HG03139 (cell line): Measurements from ENCODE around the gene TMEM94.
A peak's percentile ranks its signal among the peaks of the same experiment; 100 is the strongest.
"Not testable (repeated sequence)": the region's sequence is repeated elsewhere in the genome, so short reads cannot be mapped to it uniquely, and the experiment has no call there.

Experiments
- ATAC-seq: cut with Tn5 transposase; IDR thresholded peaks from one replicate; pipeline ENCODE4 v1.9.1; 2021; ENCODE audit not compliant: unreplicated experiment

The TMEM94 gene

GRCh38 chr17:75509528-75510258 lies 53.3 kb downstream of the TMEM94 start:
- no peak for ATAC-seq

- ATAC-seq, result no peak
Observed at GRCh38 chr17:75511270-75511609, 54.8 kb downstream of the TMEM94 start.

- no peak for ATAC-seq
Observed at GRCh38 chr17:75511610-75512575, 55.5 kb downstream of the TMEM94 start.

- ATAC-seq, result no peak
Observed at GRCh38 chr17:75512926-75513640, 56.6 kb downstream of the TMEM94 start.

GRCh38 chr17:75513641-75514000 lies 57.2 kb downstream of the TMEM94 start:
- no peak for ATAC-seq

- no peak for ATAC-seq
Observed at GRCh38 chr17:75514299-75514918, 58.0 kb downstream of the TMEM94 start.

- no peak for ATAC-seq
Observed at GRCh38 chr17:75514919-75515495, 58.6 kb downstream of the TMEM94 start.

GRCh38 chr17:75515496-75516254 lies 59.2 kb downstream of the TMEM94 start, which contains the start of gene CASKIN2:
Gene CASKIN2, minus strand, starts transcription at chr17:75515537. Its CDS starts 1,733 bp downstream, at chr17:75513804.
- ATAC-seq, result peak; percentile 44

GRCh38 chr17:75516255-75516618 lies 59.8 kb downstream of the TMEM94 start, which contains the start of gene TSEN54:
Gene TSEN54, plus strand, starts transcription at chr17:75516528. Its CDS starts 33 bp downstream, at chr17:75516561.
- peak; percentile 63 for ATAC-seq

- peak; percentile 9 for ATAC-seq
Observed at GRCh38 chr17:75516619-75517296, 60.3 kb downstream of the TMEM94 start.

GRCh38 chr17:75517297-75517865 lies 60.9 kb downstream of the TMEM94 start:
- ATAC-seq, result no peak

- no peak for ATAC-seq
Observed at GRCh38 chr17:75518201-75518600, 61.8 kb downstream of the TMEM94 start.

- ATAC-seq, result no peak
Observed at GRCh38 chr17:75518983-75519537, 62.6 kb downstream of the TMEM94 start.

GRCh38 chr17:75520413-75520812 lies 64.0 kb downstream of the TMEM94 start:
- not testable (repeated sequence) for ATAC-seq

GRCh38 chr17:75521290-75521689 lies 64.9 kb downstream of the TMEM94 start:
- no peak for ATAC-seq

- ATAC-seq, result no peak
Observed at GRCh38 chr17:75521951-75522727, 65.7 kb downstream of the TMEM94 start.

- ATAC-seq, result no peak
Observed at GRCh38 chr17:75523647-75524046, 67.2 kb downstream of the TMEM94 start.
